Lower leg skin (tissue), 3 donors: ENCODE results near the gene LMTK2.
"Not testable (repeated sequence)": the region's sequence is repeated elsewhere in the genome, so short reads cannot be mapped to it uniquely, and the experiment has no call there.

Experiments used
- CTCF ChIP-seq, 3 donors: fragments of 450-650 bp; IDR thresholded peaks; one replicate each; pipeline ENCODE4 v1.5.1; 2016; ENCODE audit warnings: antibody characterized with exemption in 3 of 3, mild to moderate bottlenecking in 3 of 3, moderate library complexity in 2 of 3
- POLR2A ChIP-seq, 2 donors: fragments of 450-650 bp; IDR thresholded peaks; one replicate each; pipeline ENCODE4 v1.6.1; 2016 to 2017; ENCODE audit warnings: antibody characterized with exemption in 2 of 2, mild to moderate bottlenecking in 1 of 2, moderate library complexity in 1 of 2

- not testable (repeated sequence) for TF ChIP-seq CTCF, POLR2A (IDR thresholded peaks at IDR 0.05)
Observed at GRCh38 chr7:98219382-98219781, 112.7 kb downstream of the LMTK2 start.
